HUDEP-2 (cell line): ENCODE data around the gene TXNIP.

Experiments used
- DNase-seq, 76 experiments: peaks; one replicate each; lab custom pipeline; 2025; ENCODE audit not compliant: unreplicated experiment in 76 of 76; lab: John Stamatoyannopoulos, UW

Gene TXNIP

GRCh38 chr1:145946477-145946986 lies 49.8 kb downstream of the TXNIP start:
- no peak for DNase-seq

GRCh38 chr1:145944532-145944931 lies 51.8 kb downstream of the TXNIP start:
- DNase-seq = no peak

GRCh38 chr1:145942871-145943270 lies 53.5 kb downstream of the TXNIP start:
- DNase-seq = no peak
